OCI-LY7 (cell line): ENCODE measurements around the gene RPL12. TPM values are rescaled to one million over a fixed set of nuclear protein-coding genes. Genes with fewer than 3 reads are reported as not detected.

Source experiments
- BruUV-seq: library from RNA; stranded (reverse); fragments of 400-500 nt; replicated peaks from 2 replicates; lab custom pipeline; 2021; lab: Mats Ljungman, UMichigan
- CTCF ChIA-PET: fragments of 300-600 bp; sonication (Branson Sonifier 250); formaldehyde crosslinking; loops from one replicate; lab custom pipeline; 2022; ENCODE audit warnings: antibody characterized with exemption; ENCODE audit not compliant: unreplicated experiment; lab: Charles Lee
- POLR2A ChIA-PET: fragments of 300-600 bp; sonication (Branson Sonifier 250); formaldehyde crosslinking; loops from one replicate; lab custom pipeline; 2022; ENCODE audit warnings: antibody characterized with exemption; lab: Charles Lee
- DNase-seq: peaks from one replicate; pipeline ENCODE4 v3.0.0-alpha.2; 2015; ENCODE audit warnings: low spot score
- H2AFZ ChIP-seq: fragments of 200-600 bp; sonication (generic), shearing (Covaris generic); 2 replicates; pipeline ENCODE4 v1.6.1; 2014; ENCODE audit warnings: mild to moderate bottlenecking, antibody characterized with exemption, low read length, moderate library complexity
- H3K27ac ChIP-seq: fragments of 200-600 bp; sonication (generic); 2 replicates; pipeline ENCODE4 v1.5.1; 2014; ENCODE audit warnings: mixed run types, low read depth, mild to moderate bottlenecking, moderate library complexity, low read length, inconsistent platforms; ENCODE audit not compliant: poor library complexity, severe bottlenecking
- H3K36me3 ChIP-seq: fragments of 200-600 bp; sonication (generic); 2 replicates; pipeline ENCODE4 v1.6.1; 2014; ENCODE audit warnings: mild to moderate bottlenecking, antibody characterized with exemption, low read length, moderate library complexity, mixed read lengths; ENCODE audit not compliant: insufficient read depth
- H3K4me1 ChIP-seq: fragments of 200-600 bp; sonication (generic); 2 replicates; pipeline ENCODE4 v1.5.1; 2014; ENCODE audit warnings: mild to moderate bottlenecking, low read length; ENCODE audit not compliant: insufficient read depth, poor library complexity, severe bottlenecking
- H3K4me2 ChIP-seq: fragments of 200-600 bp; sonication (generic); 2 replicates; pipeline ENCODE4 v1.6.1; 2014; ENCODE audit warnings: mild to moderate bottlenecking, low read length
- H3K4me3 ChIP-seq: fragments of 200-600 bp; sonication (generic); 2 replicates; pipeline ENCODE4 v1.5.1; 2014; ENCODE audit warnings: mild to moderate bottlenecking, low read depth, low read length; ENCODE audit not compliant: poor library complexity, severe bottlenecking
- H3K79me2 ChIP-seq: fragments of 200-600 bp; sonication (generic); 2 replicates; pipeline ENCODE4 v1.6.1; 2016; ENCODE audit warnings: low read depth, mild to moderate bottlenecking, low read length, moderate library complexity, mixed read lengths; ENCODE audit not compliant: insufficient read depth
- H3K9me2 ChIP-seq: fragments of 200-600 bp; sonication (generic); 2 replicates; pipeline ENCODE4 v1.6.1; 2016; ENCODE audit warnings: mild to moderate bottlenecking, low read length, mixed read lengths; ENCODE audit not compliant: insufficient read depth
- H3K9me3 ChIP-seq: fragments of 200-600 bp; sonication (generic); 2 replicates; pipeline ENCODE4 v1.6.1; 2014; ENCODE audit warnings: mild to moderate bottlenecking, mixed run types, low read length, mixed read lengths
- H4K20me1 ChIP-seq: fragments of 200-600 bp; sonication (generic); 2 replicates; pipeline ENCODE4 v1.6.1; 2014; ENCODE audit warnings: mild to moderate bottlenecking, antibody characterized with exemption, low read length, moderate library complexity, mixed read lengths; ENCODE audit not compliant: insufficient read depth
- EZH2phosphoT487 ChIP-seq: fragments of 200-600 bp; sonication (generic); IDR thresholded peaks from 2 replicates; pipeline ENCODE4 v1.6.1; 2018; ENCODE audit warnings: low read depth, borderline replicate concordance, mild to moderate bottlenecking, mixed run types, antibody characterized with exemption, low read length, moderate library complexity, mixed read lengths
- intact Hi-C: fragments of 100-400 bp; cut with micrococcal nuclease; formaldehyde crosslinking; loops from one replicate; pipeline ENCODE4 v1.10.0; 2022; ENCODE audit not compliant: unreplicated experiment
- total RNA-seq, 2 experiments: library from RNA; depleted of rRNA in 1 of 2; stranded (reverse); fragments of >200 nt in 1 of 2; shearing (Covaris generic) in 1 of 2; gene quantifications; 2 replicates each; pipeline ENCODE4 v1.2.3, GENCODE V29; 2014 to 2022
- TF ChIP-seq, protein P1 (sequence below): fragments of 200-600 bp; sonication (generic); conservative IDR thresholded peaks from 2 replicates; pipeline ENCODE4 v1.5.1; 2014; ENCODE audit warnings: mild to moderate bottlenecking, antibody characterized with exemption, low read length, moderate library complexity, mixed read lengths

RPL12 gene
- total RNA-seq, 2 experiments from 2014 or later, result 1,622 to 1,868 TPM

DNA sequence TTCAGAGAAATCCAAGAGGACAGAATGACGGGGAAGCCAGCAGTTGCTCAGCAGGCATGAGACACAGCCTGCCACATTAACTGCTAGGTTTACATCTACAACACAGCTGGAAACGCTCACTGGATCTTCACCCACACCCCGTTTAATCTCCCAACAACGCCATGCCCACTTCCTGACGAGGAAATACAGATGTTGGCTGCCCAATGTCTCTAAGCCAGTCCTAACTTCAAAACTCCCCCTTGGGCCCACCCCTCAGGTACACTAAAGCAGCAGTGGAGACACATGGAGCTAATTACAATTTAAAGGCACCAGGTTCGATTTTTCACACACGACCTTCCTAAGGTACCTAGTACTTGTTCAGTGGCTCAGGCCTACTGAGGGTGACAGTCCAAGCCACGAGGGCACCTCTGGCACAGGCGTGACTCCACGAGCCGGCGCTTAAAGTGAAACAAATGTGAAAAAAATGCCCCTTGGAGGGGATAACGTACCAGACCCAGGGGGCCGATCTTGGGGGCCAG lies 904 bp downstream of the RPL12 start:
- ChIA-PET POLR2A (interaction anchor here (0.6 to 3.1 kb wide), 7 partner anchors 27 to 999 kb away, joined by 3 to 9 read pairs (median 3); partner anchors contain the start of genes SH2D3C, SLC2A8 and ZBTB43), CTCF (no interaction called here)
- no TSS peak for BruUV-seq
- intact Hi-C loops, result no loop called here
- Histone ChIP-seq H2AFZ (no peak overlapping the region), H3K4me1 (peaks cover 32% of the 10 kb centered on the region), H3K79me2 (peaks cover 42% of the 10 kb centered on the region), H4K20me1 (peaks cover 36% of the 10 kb centered on the region), H3K9me3 (no peaks in the 10 kb centered on the region), H3K27ac (peak overlapping the region; percentile 92), H3K4me2 (peak overlapping the region; percentile 99), H3K9me2 (no peaks in the 10 kb centered on the region), H3K4me3 (peak overlapping the region; percentile 99), H3K36me3 (peaks cover 61% of the 10 kb centered on the region)
- DNase-seq, result peak; percentile 39
- TF ChIP-seq EZH2phosphoT487, result no peak
- TF ChIP-seq, protein P1, sequence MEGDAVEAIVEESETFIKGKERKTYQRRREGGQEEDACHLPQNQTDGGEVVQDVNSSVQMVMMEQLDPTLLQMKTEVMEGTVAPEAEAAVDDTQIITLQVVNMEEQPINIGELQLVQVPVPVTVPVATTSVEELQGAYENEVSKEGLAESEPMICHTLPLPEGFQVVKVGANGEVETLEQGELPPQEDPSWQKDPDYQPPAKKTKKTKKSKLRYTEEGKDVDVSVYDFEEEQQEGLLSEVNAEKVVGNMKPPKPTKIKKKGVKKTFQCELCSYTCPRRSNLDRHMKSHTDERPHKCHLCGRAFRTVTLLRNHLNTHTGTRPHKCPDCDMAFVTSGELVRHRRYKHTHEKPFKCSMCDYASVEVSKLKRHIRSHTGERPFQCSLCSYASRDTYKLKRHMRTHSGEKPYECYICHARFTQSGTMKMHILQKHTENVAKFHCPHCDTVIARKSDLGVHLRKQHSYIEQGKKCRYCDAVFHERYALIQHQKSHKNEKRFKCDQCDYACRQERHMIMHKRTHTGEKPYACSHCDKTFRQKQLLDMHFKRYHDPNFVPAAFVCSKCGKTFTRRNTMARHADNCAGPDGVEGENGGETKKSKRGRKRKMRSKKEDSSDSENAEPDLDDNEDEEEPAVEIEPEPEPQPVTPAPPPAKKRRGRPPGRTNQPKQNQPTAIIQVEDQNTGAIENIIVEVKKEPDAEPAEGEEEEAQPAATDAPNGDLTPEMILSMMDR, result no peak

DNA sequence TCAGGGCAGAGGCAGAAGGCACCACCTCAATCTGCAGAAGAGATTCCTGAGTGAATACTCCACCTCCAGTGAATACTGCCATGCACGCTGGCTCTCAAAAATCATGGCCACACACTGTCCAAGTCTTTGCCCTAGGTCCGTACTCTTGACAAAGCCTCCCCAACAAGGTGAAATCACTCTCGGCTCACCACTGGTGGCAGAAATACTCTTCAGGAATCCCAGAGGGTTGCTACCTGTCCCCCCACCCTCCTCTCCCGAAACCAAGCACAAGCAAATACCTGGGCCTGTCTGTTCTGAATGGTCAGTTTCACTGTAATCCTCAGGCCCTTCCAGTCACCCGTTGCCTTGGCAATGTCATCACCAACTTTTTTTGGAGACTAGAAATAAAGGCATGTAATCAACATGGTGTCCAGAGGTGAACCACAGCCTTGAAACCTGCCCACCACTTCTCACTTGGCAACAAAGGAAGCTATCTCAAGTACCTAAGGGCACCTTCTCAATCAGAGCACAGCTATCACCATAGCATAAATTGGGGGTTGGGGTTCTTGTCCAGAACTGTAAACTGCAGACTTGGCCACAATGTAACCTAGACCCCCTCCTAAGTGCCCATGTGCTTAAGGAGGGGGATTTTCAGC lies 1.8 kb downstream of the RPL12 start:
- no peaks in the 10 kb centered on the region for H3K9me3 ChIP-seq
- DNase-seq, result peak; percentile 30
- H3K4me1 ChIP-seq, result peaks cover 32% of the 10 kb centered on the region
- no TSS peak for BruUV-seq
- intact Hi-C loops, result loop anchor here (2.0 kb wide), 1 partner anchor 225 kb away; no protein-coding TSS in a partner anchor
- H3K79me2 ChIP-seq, result peaks cover 42% of the 10 kb centered on the region
- POLR2A ChIA-PET, result interaction anchor here (0.6 to 3.1 kb wide), 2 partner anchors 53 to 104 kb away, joined by 3 to 9 read pairs; partner anchors contain the start of gene SLC2A8
- no peak for TF ChIP-seq EZH2phosphoT487
- TF ChIP-seq, protein P1, result no peak
- peak overlapping the region; percentile 92 for H3K27ac ChIP-seq
- H4K20me1 ChIP-seq, result peaks cover 36% of the 10 kb centered on the region
- CTCF ChIA-PET, result no interaction called here
- H3K9me2 ChIP-seq, result no peaks in the 10 kb centered on the region
- H2AFZ ChIP-seq, result no peak overlapping the region
- H3K36me3 ChIP-seq, result peaks cover 67% of the 10 kb centered on the region
- peak overlapping the region; percentile 99 for H3K4me2 ChIP-seq
- peak overlapping the region; percentile 99 for H3K4me3 ChIP-seq
